ENCODE data around the gene SPATS2L. TPM values are rescaled to one million over a fixed set of nuclear protein-coding genes. Genes with fewer than 3 reads are reported as not detected.

The SPATS2L gene
- total and polyA plus RNA-seq, 2 experiments from 2014 or later: 118 to 154 TPM

- Mint-ChIP-seq H3K9me3 (no peaks in the 10 kb centered on the region), H3K4me3 (no peak overlapping the region), H3K27ac (no peak overlapping the region), H3K27me3 (ENCODE audit: insufficient read depth, low read depth, poor library complexity) (peaks cover 6% of the 10 kb centered on the region), H3K4me1 (peaks cover 17% of the 10 kb centered on the region), H3K36me3 (ENCODE audit: low read depth) (peaks cover 4% of the 10 kb centered on the region; the same call in 1 of the 3 replicates)
- ATAC-seq (no peak), DNase-seq (ENCODE audit: low spot score) (no peak)
- Histone ChIP-seq H3K36me3 (ENCODE audit: insufficient read depth) (no peaks in the 10 kb centered on the region), H3K79me2 (replicated peaks; ENCODE audit: insufficient read depth) (peaks cover 21% of the 10 kb centered on the region), H3K27me3 (ENCODE audit: insufficient read depth) (no peaks in the 10 kb centered on the region), H3K9me2 (ENCODE audit: insufficient read depth) (no peaks in the 10 kb centered on the region), H3K4me3 (no peak overlapping the region), H2AFZ (no peak overlapping the region), H4K20me1 (replicated peaks; ENCODE audit: insufficient read depth) (no peaks in the 10 kb centered on the region), H3K27ac (ENCODE audit: low read depth) (no peak overlapping the region), H3F3A (replicated peaks; ENCODE audit: low read depth) (no peaks in the 10 kb centered on the region), H3K4me1 (ENCODE audit: insufficient read depth) (peaks cover 7% of the 10 kb centered on the region), H3K4me2 (no peak overlapping the region)
- TF ChIP-seq ETS1 (IDR thresholded peaks at IDR 0.05): no peak
- TF ChIP-seq, protein P1, sequence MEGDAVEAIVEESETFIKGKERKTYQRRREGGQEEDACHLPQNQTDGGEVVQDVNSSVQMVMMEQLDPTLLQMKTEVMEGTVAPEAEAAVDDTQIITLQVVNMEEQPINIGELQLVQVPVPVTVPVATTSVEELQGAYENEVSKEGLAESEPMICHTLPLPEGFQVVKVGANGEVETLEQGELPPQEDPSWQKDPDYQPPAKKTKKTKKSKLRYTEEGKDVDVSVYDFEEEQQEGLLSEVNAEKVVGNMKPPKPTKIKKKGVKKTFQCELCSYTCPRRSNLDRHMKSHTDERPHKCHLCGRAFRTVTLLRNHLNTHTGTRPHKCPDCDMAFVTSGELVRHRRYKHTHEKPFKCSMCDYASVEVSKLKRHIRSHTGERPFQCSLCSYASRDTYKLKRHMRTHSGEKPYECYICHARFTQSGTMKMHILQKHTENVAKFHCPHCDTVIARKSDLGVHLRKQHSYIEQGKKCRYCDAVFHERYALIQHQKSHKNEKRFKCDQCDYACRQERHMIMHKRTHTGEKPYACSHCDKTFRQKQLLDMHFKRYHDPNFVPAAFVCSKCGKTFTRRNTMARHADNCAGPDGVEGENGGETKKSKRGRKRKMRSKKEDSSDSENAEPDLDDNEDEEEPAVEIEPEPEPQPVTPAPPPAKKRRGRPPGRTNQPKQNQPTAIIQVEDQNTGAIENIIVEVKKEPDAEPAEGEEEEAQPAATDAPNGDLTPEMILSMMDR (conservative IDR thresholded peaks at IDR 0.05; ENCODE audit: low read depth in 2 of 2): no peak
- no peak for TF ChIP-seq ZNF331 (CRISPR knock-in tag; IDR thresholded peaks at IDR 0.05; ENCODE audit: low read depth)
- TF ChIP-seq NANOG (IDR thresholded peaks at IDR 0.05; ENCODE audit: borderline replicate concordance): no peak
- TF ChIP-seq JUNB (IDR thresholded peaks at IDR 0.05; ENCODE audit: unreplicated experiment): no peak
- TF ChIP-seq STAT1 (IDR thresholded peaks at IDR 0.05; ENCODE audit: unreplicated experiment): no peak
- no peak for TF ChIP-seq ZNF462 (CRISPR knock-in tag; IDR thresholded peaks at IDR 0.05)
- TF ChIP-seq POLR2AphosphoS5 (IDR thresholded peaks at IDR 0.05; ENCODE audit: low read depth): no peak
- TF ChIP-seq ZNF114 (CRISPR knock-in tag; IDR thresholded peaks at IDR 0.05): no peak
- no peak for TF ChIP-seq CREB1 (CRISPR knock-in tag; IDR thresholded peaks at IDR 0.05; ENCODE audit: low read depth)
- no peak for TF ChIP-seq EZH2 (IDR thresholded peaks at IDR 0.05; ENCODE audit: low read depth, unreplicated experiment)
- no peak for TF ChIP-seq REST (IDR thresholded peaks at IDR 0.05; ENCODE audit: unreplicated experiment)
Measured at GRCh38 chr2:200301953-200302858, 4.3 kb upstream of the SPATS2L start.

All from GM23338 (cell line).